ENCODE data around the gene KAT5.
"Not testable (repeated sequence)": the region's sequence is repeated elsewhere in the genome, so short reads cannot be mapped to it uniquely, and the experiment has no call there.

The KAT5 gene

DNA sequence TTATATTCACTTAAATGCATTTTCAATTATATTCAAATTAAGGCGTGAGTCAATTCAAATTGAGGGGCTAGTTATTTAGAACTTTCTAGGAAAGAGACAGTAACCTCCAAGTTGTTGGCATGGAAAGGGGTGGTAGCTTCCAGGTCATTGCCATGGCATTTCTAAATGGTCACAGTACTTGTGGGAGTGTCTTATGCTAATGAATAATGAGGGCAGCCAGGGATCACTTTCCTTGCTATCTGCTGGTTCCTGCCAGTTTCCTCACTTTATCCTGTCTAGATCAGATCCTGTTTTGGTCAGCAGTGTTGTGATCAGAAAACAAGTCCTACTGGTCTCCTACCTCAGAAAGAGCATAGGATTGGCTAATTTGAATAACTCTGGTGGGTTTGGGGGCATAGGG is 30.3 kb downstream of the KAT5 start:
- TF ChIP-seq, protein P1, sequence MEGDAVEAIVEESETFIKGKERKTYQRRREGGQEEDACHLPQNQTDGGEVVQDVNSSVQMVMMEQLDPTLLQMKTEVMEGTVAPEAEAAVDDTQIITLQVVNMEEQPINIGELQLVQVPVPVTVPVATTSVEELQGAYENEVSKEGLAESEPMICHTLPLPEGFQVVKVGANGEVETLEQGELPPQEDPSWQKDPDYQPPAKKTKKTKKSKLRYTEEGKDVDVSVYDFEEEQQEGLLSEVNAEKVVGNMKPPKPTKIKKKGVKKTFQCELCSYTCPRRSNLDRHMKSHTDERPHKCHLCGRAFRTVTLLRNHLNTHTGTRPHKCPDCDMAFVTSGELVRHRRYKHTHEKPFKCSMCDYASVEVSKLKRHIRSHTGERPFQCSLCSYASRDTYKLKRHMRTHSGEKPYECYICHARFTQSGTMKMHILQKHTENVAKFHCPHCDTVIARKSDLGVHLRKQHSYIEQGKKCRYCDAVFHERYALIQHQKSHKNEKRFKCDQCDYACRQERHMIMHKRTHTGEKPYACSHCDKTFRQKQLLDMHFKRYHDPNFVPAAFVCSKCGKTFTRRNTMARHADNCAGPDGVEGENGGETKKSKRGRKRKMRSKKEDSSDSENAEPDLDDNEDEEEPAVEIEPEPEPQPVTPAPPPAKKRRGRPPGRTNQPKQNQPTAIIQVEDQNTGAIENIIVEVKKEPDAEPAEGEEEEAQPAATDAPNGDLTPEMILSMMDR (IDR thresholded peaks at IDR 0.05; ENCODE audit: unreplicated experiment in 3 of 3), result no peak
- Mint-ChIP-seq H3K27me3 (ENCODE audit: low read depth) (peaks cover 42% of the 10 kb centered on the region), H3K27ac (no peak overlapping the region)

DNA sequence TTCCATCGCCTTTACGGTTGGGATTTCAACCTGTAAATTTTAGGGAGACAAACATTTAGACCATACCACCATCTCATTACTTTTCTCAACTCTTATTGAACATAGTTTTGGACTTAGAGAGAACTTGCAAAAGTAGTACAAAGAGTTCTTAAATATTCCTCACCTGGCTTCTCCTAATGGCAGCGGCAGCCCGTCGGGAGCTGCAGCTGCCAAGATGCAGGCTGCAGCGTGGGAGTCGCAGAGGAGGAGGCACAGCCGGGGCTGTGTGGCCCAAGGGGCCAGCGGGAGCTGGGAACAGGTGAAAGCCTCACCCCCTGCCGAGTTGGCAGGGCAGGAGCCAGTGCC is 31.6 kb downstream of the KAT5 start:
- H3K9me3 Mint-ChIP-seq, result peaks cover 3% of the 10 kb centered on the region
- H3K4me1 Mint-ChIP-seq, result no peaks in the 10 kb centered on the region
- peaks cover 38% of the 10 kb centered on the region for H3K27me3 Mint-ChIP-seq (ENCODE audit: low read depth)
- TF ChIP-seq, protein P1 (IDR thresholded peaks at IDR 0.05; ENCODE audit: unreplicated experiment in 3 of 3), result no peak
- no peaks in the 10 kb centered on the region for H3K36me3 Mint-ChIP-seq (ENCODE audit: low read depth)
- no peak overlapping the region for H3K4me3 Mint-ChIP-seq
- no peak overlapping the region for H3K27ac Mint-ChIP-seq

More for the DNA sequence above, 30.3 kb downstream of the KAT5 start:
- Mint-ChIP-seq H3K36me3 (ENCODE audit: low read depth) (no peaks in the 10 kb centered on the region), H3K4me3 (no peak overlapping the region), H3K9me3 (peaks cover 7% of the 10 kb centered on the region), H3K4me1 (no peaks in the 10 kb centered on the region)

DNA sequence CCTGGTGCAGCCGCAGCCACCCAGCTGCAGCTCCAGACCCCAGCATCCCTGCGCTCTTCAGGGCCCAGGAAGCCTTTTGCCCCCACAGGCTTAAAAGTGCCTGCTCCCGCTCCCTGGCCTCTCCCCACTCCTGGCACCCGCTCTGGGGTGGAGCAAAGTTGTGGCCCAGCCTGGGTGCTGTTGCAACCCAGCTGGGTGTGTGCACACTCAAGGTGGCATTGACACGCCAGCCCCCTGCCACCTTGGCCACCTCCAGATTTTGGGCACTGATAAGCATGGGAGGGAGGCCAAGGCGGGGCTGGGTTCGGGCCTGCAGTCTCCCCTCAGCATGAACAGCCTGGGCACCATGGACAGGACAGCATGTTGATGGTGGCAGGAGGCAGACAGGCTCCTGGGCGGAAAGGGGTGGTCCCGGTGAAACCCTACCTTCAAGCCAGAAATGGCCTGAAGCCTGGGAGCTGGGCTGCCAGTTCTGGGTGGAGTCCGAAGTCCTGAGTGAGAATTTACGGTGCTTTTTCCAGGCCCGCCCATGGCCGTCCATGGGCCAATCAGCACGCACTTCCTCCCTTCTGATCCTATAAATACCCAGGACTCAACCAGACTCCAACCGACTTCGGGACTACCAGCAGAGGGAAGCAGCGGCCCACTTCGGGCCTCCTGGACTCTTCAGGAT is 32.1 kb downstream of the KAT5 start:
- Mint-ChIP-seq H3K27ac (no peak overlapping the region), H3K27me3 (ENCODE audit: low read depth) (peaks cover 41% of the 10 kb centered on the region), H3K4me1 (no peaks in the 10 kb centered on the region), H3K36me3 (ENCODE audit: low read depth) (no peaks in the 10 kb centered on the region), H3K4me3 (no peak overlapping the region), H3K9me3 (peaks cover 3% of the 10 kb centered on the region)
- TF ChIP-seq, protein P1 (IDR thresholded peaks at IDR 0.05; ENCODE audit: unreplicated experiment in 3 of 3), result peak in 1 of 3 experiments; percentile 15

DNA sequence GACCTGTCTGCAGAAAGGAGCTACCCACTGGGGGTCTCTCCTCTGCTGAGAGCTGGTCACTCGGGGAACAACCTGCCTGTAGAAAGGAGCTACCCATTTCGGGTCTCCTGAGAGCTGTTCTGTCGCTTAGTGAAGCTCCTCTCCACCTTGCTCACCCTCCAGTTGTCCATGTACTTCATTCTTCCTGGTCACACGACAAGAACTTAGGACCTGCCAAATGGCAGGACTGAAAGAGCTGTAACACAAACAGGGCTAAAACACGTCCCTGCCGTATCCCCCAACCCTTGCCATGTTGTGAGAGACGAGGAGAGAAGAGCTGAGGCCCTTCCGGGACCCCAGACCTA is 32.6 kb downstream of the KAT5 start:
- no peak overlapping the region for H3K27ac Mint-ChIP-seq
- H3K27me3 Mint-ChIP-seq (ENCODE audit: low read depth), result peaks cover 46% of the 10 kb centered on the region
- no peaks in the 10 kb centered on the region for H3K4me1 Mint-ChIP-seq
- no peak overlapping the region for H3K4me3 Mint-ChIP-seq
- H3K36me3 Mint-ChIP-seq (ENCODE audit: low read depth), result no peaks in the 10 kb centered on the region
- H3K9me3 Mint-ChIP-seq, result peaks cover 3% of the 10 kb centered on the region
- TF ChIP-seq, protein P1 (IDR thresholded peaks at IDR 0.05; ENCODE audit: unreplicated experiment in 3 of 3), result no peak

DNA sequence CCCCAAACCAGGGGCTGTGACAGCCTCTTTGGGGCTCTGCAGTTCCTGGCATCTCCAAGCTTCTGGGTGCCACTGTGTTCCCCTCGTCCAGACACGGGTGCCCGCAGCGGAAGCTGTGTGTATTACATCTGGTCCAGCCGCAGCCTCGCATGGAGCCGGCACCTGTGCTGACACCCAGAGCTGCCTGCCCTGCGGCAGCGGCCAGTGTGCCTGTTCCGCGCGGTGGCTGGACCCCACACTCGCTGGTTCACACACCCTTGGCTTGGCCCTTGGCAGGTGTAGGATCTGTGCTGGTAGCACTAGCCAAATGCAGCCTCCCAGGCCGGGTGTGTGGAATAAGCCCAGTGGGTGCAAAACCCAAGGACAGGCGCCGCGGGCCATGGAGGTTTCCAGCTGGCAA is 33.0 kb downstream of the KAT5 start:
- Mint-ChIP-seq H3K4me1 (no peaks in the 10 kb centered on the region), H3K27me3 (ENCODE audit: low read depth) (peaks cover 49% of the 10 kb centered on the region), H3K27ac (no peak overlapping the region), H3K9me3 (peaks cover 3% of the 10 kb centered on the region), H3K4me3 (no peak overlapping the region), H3K36me3 (ENCODE audit: low read depth) (no peaks in the 10 kb centered on the region)
- TF ChIP-seq, protein P1 (IDR thresholded peaks at IDR 0.05; ENCODE audit: unreplicated experiment in 3 of 3), result no peak

DNA sequence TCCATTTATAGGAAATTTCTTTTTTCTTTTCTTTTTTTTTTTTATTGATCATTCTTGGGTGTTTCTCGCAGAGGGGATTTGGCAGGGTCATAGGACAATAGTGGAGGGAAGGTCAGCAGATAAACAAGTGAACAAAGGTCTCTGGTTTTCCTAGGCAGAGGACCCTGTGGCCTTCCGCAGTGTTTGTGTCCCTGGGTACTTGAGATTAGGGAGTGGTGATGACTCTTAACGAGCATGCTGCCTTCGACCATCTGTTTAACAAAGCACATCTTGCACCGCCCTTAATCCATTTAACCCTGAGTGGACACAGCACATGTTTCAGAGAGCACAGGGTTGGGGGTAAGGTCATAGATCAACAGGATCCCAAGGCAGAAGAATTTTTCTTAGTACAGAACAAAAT is 50.1 kb downstream of the KAT5 start:
- not testable (repeated sequence) for H3K27me3 Mint-ChIP-seq (ENCODE audit: low read depth); H3K9me3 Mint-ChIP-seq; H3K4me3 Mint-ChIP-seq

DNA sequence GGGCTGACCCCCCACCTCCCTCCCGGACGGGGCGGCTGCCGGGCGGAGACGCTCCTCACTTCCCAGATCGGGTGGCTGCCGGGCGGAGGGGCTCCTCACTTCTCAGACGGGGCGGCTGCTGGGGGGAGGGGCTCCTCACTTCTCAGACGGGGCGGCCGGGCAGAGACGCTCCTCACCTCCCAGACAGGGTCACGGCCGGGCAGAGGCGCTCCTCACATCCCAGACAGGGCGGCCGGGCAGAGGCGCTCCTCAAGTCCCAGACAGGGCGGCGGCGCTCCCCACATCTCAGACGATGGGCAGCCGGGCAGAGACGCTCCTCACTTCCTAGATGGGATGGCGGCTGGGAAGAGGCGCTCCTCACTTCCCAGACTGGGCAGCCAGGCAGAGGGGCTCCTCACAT is 50.8 kb downstream of the KAT5 start:
- not testable (repeated sequence) for H3K27me3 Mint-ChIP-seq (ENCODE audit: low read depth); H3K36me3 Mint-ChIP-seq (ENCODE audit: low read depth); H3K9me3 Mint-ChIP-seq; H3K4me3 Mint-ChIP-seq; H3K4me1 Mint-ChIP-seq; H3K27ac Mint-ChIP-seq

More for the DNA sequence above, 50.1 kb downstream of the KAT5 start:
- not testable (repeated sequence) for H3K36me3 Mint-ChIP-seq (ENCODE audit: low read depth); H3K4me1 Mint-ChIP-seq; H3K27ac Mint-ChIP-seq

All from nephron (organoid).